HFFc6 (cell line): ENCODE results near the gene ITFG1. TPM values are rescaled to one million over a fixed set of nuclear protein-coding genes. Genes with fewer than 3 reads are reported as not detected.
"Not testable (repeated sequence)": the region's sequence is repeated elsewhere in the genome, so short reads cannot be mapped to it uniquely, and the experiment has no call there.

Experiments used
- DNase-seq: peaks from one replicate; pipeline ENCODE4 v3.0.0-alpha.2; 2018
- H3K27ac Mint-ChIP-seq: 2 replicates; pipeline ENCODE4 v1.8.0; 2020; ENCODE audit warnings: mild to moderate bottlenecking, mixed read lengths
- H3K27me3 Mint-ChIP-seq: 2 replicates; pipeline ENCODE4 v1.8.0; 2021; ENCODE audit warnings: mild to moderate bottlenecking, moderate library complexity, mixed read lengths; ENCODE audit not compliant: insufficient read depth
- H3K36me3 Mint-ChIP-seq: 2 replicates; pipeline ENCODE4 v1.8.0; 2021; ENCODE audit warnings: low read depth, mixed read lengths
- H3K4me1 Mint-ChIP-seq: 2 replicates; pipeline ENCODE4 v1.8.0; 2020; ENCODE audit warnings: low read depth, mixed read lengths
- H3K4me3 Mint-ChIP-seq: 2 replicates; pipeline ENCODE4 v1.8.0; 2020; ENCODE audit warnings: mild to moderate bottlenecking, moderate library complexity, mixed read lengths
- H3K9me3 Mint-ChIP-seq: 2 replicates; pipeline ENCODE4 v1.8.0; 2020; ENCODE audit warnings: mild to moderate bottlenecking, mixed read lengths
- CTCF ChIP-seq: fragments of 200-600 bp; sonication (generic); IDR thresholded peaks from 2 replicates; pipeline ENCODE4 v1.5.0; 2021; ENCODE audit warnings: antibody characterized with exemption, mild to moderate bottlenecking
- total RNA-seq, 6 experiments: library from RNA; stranded (reverse); fragmentation: NEBNext Ultra II Directional; extraction: Animal tissue kit (Norgen Biotek cat#: 25700); gene quantifications; 2 replicates in 1 of 6; 3 replicates in 5 of 6; pipeline ENCODE4 v1.2.3, GENCODE V29; 2021

Gene ITFG1
- total RNA-seq, 6 experiments from 2014 or later = 65.4 to 96.9 (median 79.4) TPM

- peaks cover 19% of the 10 kb centered on the region for H3K36me3 Mint-ChIP-seq
- DNase-seq = no peak
- H3K4me1 Mint-ChIP-seq = peaks cover 8% of the 10 kb centered on the region; the same call in 1 of the 2 replicates
- H3K27me3 Mint-ChIP-seq = no peaks in the 10 kb centered on the region
- no peak for TF ChIP-seq CTCF
- H3K9me3 Mint-ChIP-seq = no peaks in the 10 kb centered on the region
- H3K4me3 Mint-ChIP-seq = no peak overlapping the region
- H3K27ac Mint-ChIP-seq = no peak overlapping the region
These were observed 11.1 kb downstream of the ITFG1 start for GRCh38 chr16:47449788-47450187.

- Mint-ChIP-seq H3K27ac (no peak overlapping the region), H3K4me1 (peaks cover 8% of the 10 kb centered on the region; the same call in 1 of the 2 replicates), H3K4me3 (no peak overlapping the region), H3K27me3 (no peaks in the 10 kb centered on the region), H3K9me3 (no peaks in the 10 kb centered on the region), H3K36me3 (peaks cover 19% of the 10 kb centered on the region)
- TF ChIP-seq CTCF = no peak
- DNase-seq = no peak
These were observed 11.9 kb downstream of the ITFG1 start for GRCh38 chr16:47448830-47449575.

- H3K36me3 Mint-ChIP-seq = peaks cover 24% of the 10 kb centered on the region
- no peaks in the 10 kb centered on the region; the same call in 1 of the 2 replicates for H3K9me3 Mint-ChIP-seq
- peaks cover 8% of the 10 kb centered on the region; the same call in 1 of the 2 replicates for H3K4me1 Mint-ChIP-seq
- TF ChIP-seq CTCF = no peak
- no peak overlapping the region for H3K4me3 Mint-ChIP-seq
- no peak for DNase-seq
- no peak overlapping the region for H3K27ac Mint-ChIP-seq
- H3K27me3 Mint-ChIP-seq = no peaks in the 10 kb centered on the region
These were observed 14.4 kb downstream of the ITFG1 start for GRCh38 chr16:47446431-47446830.

GRCh38 chr16:47442884-47443283, 18.0 kb downstream of the ITFG1 start:
- not testable (repeated sequence) for H3K4me1 Mint-ChIP-seq, DNase-seq, H3K27ac Mint-ChIP-seq, H3K4me3 Mint-ChIP-seq, H3K27me3 Mint-ChIP-seq
- H3K9me3 Mint-ChIP-seq = peaks cover 13% of the 10 kb centered on the region
- H3K36me3 Mint-ChIP-seq = peaks cover 49% of the 10 kb centered on the region

- H3K27ac Mint-ChIP-seq, H3K4me3 Mint-ChIP-seq, DNase-seq, H3K4me1 Mint-ChIP-seq, H3K27me3 Mint-ChIP-seq: not testable (repeated sequence)
- H3K9me3 Mint-ChIP-seq = peaks cover 13% of the 10 kb centered on the region
- H3K36me3 Mint-ChIP-seq = peaks cover 49% of the 10 kb centered on the region
These were observed 20.8 kb downstream of the ITFG1 start for GRCh38 chr16:47440066-47440465.

- not testable (repeated sequence) for H3K4me1 Mint-ChIP-seq, H3K27ac Mint-ChIP-seq, H3K27me3 Mint-ChIP-seq, H3K9me3 Mint-ChIP-seq, H3K4me3 Mint-ChIP-seq, DNase-seq
- H3K36me3 Mint-ChIP-seq = peaks cover 16% of the 10 kb centered on the region
These were observed 26.6 kb downstream of the ITFG1 start for GRCh38 chr16:47434274-47434673.

GRCh38 chr16:47431960-47432359, 28.9 kb downstream of the ITFG1 start:
- H3K9me3 Mint-ChIP-seq = no peaks in the 10 kb centered on the region
- no peak overlapping the region for H3K4me3 Mint-ChIP-seq
- TF ChIP-seq CTCF = no peak
- peaks cover 6% of the 10 kb centered on the region; the same call in 1 of the 2 replicates for H3K4me1 Mint-ChIP-seq
- H3K27ac Mint-ChIP-seq = no peak overlapping the region
- H3K36me3 Mint-ChIP-seq = peaks cover 7% of the 10 kb centered on the region
- no peak for DNase-seq
- H3K27me3 Mint-ChIP-seq = no peaks in the 10 kb centered on the region; the same call in 1 of the 2 replicates
